ENCODE measurements around the gene IFI44L.

Gene IFI44L

DNA sequence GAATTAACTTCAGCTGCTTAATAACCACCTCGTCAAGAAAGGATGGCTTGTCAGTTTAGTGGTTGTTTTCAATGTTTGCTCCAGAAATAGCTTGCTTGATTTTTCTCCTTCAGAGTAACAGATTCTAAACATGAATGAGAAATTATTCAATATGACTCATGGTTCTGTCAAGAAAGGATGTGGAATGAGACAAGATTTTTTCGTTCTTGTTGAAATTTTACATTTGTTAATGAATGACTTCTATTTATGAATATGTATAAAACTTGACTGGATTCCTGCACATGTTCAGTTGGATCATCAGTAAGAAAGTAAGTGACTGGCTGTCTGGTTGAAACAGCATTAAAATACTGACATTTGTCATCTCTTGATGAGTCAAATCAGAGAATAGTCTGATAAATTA lies 67.7 kb downstream of the IFI44L start:
- TF ChIP-seq POLR2A (IDR thresholded peaks at IDR 0.05; ENCODE audit: extremely low read depth, insufficient read length) (no peak), MYC (IDR thresholded peaks at IDR 0.05; ENCODE audit: low read depth, low read length) (no peak)
- TF ChIP-seq, protein P1, sequence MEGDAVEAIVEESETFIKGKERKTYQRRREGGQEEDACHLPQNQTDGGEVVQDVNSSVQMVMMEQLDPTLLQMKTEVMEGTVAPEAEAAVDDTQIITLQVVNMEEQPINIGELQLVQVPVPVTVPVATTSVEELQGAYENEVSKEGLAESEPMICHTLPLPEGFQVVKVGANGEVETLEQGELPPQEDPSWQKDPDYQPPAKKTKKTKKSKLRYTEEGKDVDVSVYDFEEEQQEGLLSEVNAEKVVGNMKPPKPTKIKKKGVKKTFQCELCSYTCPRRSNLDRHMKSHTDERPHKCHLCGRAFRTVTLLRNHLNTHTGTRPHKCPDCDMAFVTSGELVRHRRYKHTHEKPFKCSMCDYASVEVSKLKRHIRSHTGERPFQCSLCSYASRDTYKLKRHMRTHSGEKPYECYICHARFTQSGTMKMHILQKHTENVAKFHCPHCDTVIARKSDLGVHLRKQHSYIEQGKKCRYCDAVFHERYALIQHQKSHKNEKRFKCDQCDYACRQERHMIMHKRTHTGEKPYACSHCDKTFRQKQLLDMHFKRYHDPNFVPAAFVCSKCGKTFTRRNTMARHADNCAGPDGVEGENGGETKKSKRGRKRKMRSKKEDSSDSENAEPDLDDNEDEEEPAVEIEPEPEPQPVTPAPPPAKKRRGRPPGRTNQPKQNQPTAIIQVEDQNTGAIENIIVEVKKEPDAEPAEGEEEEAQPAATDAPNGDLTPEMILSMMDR (IDR thresholded peaks at IDR 0.05; ENCODE audit: low read depth, low read length): no peak
- TF ChIP-seq, protein P2, sequence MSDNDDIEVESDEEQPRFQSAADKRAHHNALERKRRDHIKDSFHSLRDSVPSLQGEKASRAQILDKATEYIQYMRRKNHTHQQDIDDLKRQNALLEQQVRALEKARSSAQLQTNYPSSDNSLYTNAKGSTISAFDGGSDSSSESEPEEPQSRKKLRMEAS (IDR thresholded peaks at IDR 0.05; ENCODE audit: low read depth, low read length): no peak
- no peak for DNase-seq (ENCODE audit: low read depth)
- no peak overlapping the region for H3K4me3 ChIP-seq (ENCODE audit: low read depth, low read length)

GRCh38 chr1:78688697-78689096 lies 68.4 kb downstream of the IFI44L start:
- H3K4me3 ChIP-seq (ENCODE audit: low read depth, low read length): no peak overlapping the region
- TF ChIP-seq POLR2A (IDR thresholded peaks at IDR 0.05; ENCODE audit: extremely low read depth, insufficient read length) (no peak), MYC (IDR thresholded peaks at IDR 0.05; ENCODE audit: low read depth, low read length) (no peak)
- TF ChIP-seq, protein P2 (IDR thresholded peaks at IDR 0.05; ENCODE audit: low read depth, low read length): no peak
- TF ChIP-seq, protein P1 (IDR thresholded peaks at IDR 0.05; ENCODE audit: low read depth, low read length): no peak
- peak; percentile 7 for DNase-seq (ENCODE audit: low read depth)

DNA sequence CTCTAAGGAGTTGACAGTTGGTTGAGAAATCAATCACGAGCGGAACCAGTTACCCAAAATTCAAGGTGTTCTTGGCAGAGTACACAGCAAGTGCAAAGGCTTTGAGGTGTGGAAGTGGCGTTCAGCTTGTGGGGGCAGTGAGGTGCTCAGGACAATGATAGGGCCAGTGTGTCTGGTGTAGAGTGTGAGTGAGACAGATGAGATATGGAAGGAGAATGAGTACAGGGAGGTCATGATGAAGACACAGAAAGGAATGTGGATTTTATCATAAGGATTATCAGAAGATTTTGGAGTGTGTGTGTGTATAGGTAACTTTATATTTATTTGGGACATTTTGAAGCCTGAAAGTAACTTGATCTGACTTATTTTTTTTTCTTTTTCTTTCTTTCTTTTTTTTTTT lies 70.3 kb downstream of the IFI44L start:
- no peak overlapping the region for H3K4me3 ChIP-seq (ENCODE audit: low read depth, low read length)
- no peak for DNase-seq (ENCODE audit: low read depth)
- TF ChIP-seq, protein P2 (IDR thresholded peaks at IDR 0.05; ENCODE audit: low read depth, low read length): no peak
- no peak for TF ChIP-seq MYC (IDR thresholded peaks at IDR 0.05; ENCODE audit: low read depth, low read length)
- TF ChIP-seq, protein P1 (IDR thresholded peaks at IDR 0.05; ENCODE audit: low read depth, low read length): no peak
- no peak for TF ChIP-seq POLR2A (IDR thresholded peaks at IDR 0.05; ENCODE audit: extremely low read depth, insufficient read length)

- TF ChIP-seq POLR2A (IDR thresholded peaks at IDR 0.05; ENCODE audit: extremely low read depth, insufficient read length): no peak
These were observed 71.9 kb downstream of the IFI44L start for GRCh38 chr1:78691995-78692747.

More at GRCh38 chr1:78691995-78692747, 71.9 kb downstream of the IFI44L start:
- no peak for DNase-seq (ENCODE audit: low read depth)
- H3K4me3 ChIP-seq (ENCODE audit: low read depth, low read length): no peak overlapping the region
